Heart left ventricle (tissue), 13 donors: ENCODE results near the gene PABPC3.

ENCODE experiments used
- POLR2A ChIP-seq, 2 donors: fragments of 450-650 bp; IDR thresholded peaks; one replicate each; pipeline ENCODE4 v1.6.1; 2017; ENCODE audit warnings: antibody characterized with exemption in 2 of 2, mild to moderate bottlenecking in 2 of 2, moderate library complexity in 2 of 2
- TF ChIP-seq, protein P1 (sequence below), 12 donors: fragments of 200-600 bp; sonication (generic) in 4 of 12; IDR thresholded peaks; one replicate each; pipeline versions ENCODE4 v1.5.0 to v1.8.0; 2018 to 2022; ENCODE audit warnings: antibody characterized with exemption in 12 of 12, mild to moderate bottlenecking in 5 of 12
- donor health status: ischemic (EF 13 %, LVEDD 7.1; RV severe dilation, severe dysfunction).
- donor health status: DM: no; HTN: yes; CAD: no.
- donor health status: DM: no; HTN: no; CAD: no.
- donor health status: ischemic (EF 25% LVEDD 6.9; RV normal size, moderate dysfunction).
- donor health status: ischemic (EF 25% LVEDD 5.7; RV mildly dilated, moderate dysfunction).
- donor health status: ischemic (EF 35%, LVEDD 5.7; RV mildly dilated, moderate dysfunction).
- donor health status: nonischemic (EF 11% LVEDD 7.7; RV severe dilation, severe dysfunction).
- donor health status: DM: yes; HTN: yes; CAD: no.
- donor health status: PGD.
- donor health status: ischemic (EF 29% LVEDD 5.4; RV normal size, mild dysfunction).
- donor health status: nonischemic (EF 23%, LVEDD 6.1; RV moderate dilation, normal function).

- TF ChIP-seq, protein P1, sequence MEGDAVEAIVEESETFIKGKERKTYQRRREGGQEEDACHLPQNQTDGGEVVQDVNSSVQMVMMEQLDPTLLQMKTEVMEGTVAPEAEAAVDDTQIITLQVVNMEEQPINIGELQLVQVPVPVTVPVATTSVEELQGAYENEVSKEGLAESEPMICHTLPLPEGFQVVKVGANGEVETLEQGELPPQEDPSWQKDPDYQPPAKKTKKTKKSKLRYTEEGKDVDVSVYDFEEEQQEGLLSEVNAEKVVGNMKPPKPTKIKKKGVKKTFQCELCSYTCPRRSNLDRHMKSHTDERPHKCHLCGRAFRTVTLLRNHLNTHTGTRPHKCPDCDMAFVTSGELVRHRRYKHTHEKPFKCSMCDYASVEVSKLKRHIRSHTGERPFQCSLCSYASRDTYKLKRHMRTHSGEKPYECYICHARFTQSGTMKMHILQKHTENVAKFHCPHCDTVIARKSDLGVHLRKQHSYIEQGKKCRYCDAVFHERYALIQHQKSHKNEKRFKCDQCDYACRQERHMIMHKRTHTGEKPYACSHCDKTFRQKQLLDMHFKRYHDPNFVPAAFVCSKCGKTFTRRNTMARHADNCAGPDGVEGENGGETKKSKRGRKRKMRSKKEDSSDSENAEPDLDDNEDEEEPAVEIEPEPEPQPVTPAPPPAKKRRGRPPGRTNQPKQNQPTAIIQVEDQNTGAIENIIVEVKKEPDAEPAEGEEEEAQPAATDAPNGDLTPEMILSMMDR (IDR thresholded peaks at IDR 0.05) = no peak
- no peak for TF ChIP-seq POLR2A (IDR thresholded peaks at IDR 0.05)
Observed at GRCh38 chr13:25111585-25111956, 15.6 kb downstream of the PABPC3 start.
